Endothelial cell of umbilical vein (primary cell): Measurements from ENCODE around the gene ZDHHC22. TPM values are rescaled to one million over a fixed set of nuclear protein-coding genes. Genes with fewer than 3 reads are reported as not detected.

Experiments
- BruUV-seq: library from RNA; stranded (reverse); fragments of 400-500 nt; replicated peaks from 2 replicates; lab custom pipeline; 2021; lab: Mats Ljungman, UMichigan
- CTCF ChIA-PET: fragments of 300-600, 350-600 bp; sonication (Branson Sonifier 250); formaldehyde crosslinking; loops from one replicate; lab custom pipeline; 2021; ENCODE audit warnings: antibody characterized with exemption, inconsistent platforms; lab: Charles Lee
- POLR2A ChIA-PET: fragments of 300-600, 350-600 bp; sonication (Branson Sonifier 250); formaldehyde crosslinking; loops from one replicate; lab custom pipeline; 2021; ENCODE audit warnings: antibody characterized with exemption, inconsistent platforms; lab: Charles Lee
- DNase-seq: peaks from one replicate; pipeline ENCODE4 v3.0.0-alpha.2; 2011; ENCODE audit warnings: low read depth, low spot score
- FAIRE-seq: peaks from 2 replicates; lab custom pipeline; 2011; peaks lifted over from hg19 to GRCh38; lab: Jason Lieb, UNC
- H2AFZ ChIP-seq: 2 replicates; pipeline ENCODE4 v1.6.0; 2012; ENCODE audit warnings: low read depth, low read length, control low read depth, inconsistent platforms
- H3K27ac ChIP-seq: 2 replicates; pipeline ENCODE4 v1.5.1; 2011; ENCODE audit warnings: low read depth, mild to moderate bottlenecking, control low read depth, low read length, moderate library complexity; ENCODE audit not compliant: insufficient read depth
- H3K27me3 ChIP-seq, 2 experiments: 2 replicates each; pipeline versions ENCODE4 v1.6.0 to v1.6.1; 2011; ENCODE audit warnings: low read length in 2 of 2, mixed read lengths in 1 of 2; ENCODE audit not compliant: control insufficient read depth in 2 of 2, insufficient read depth in 2 of 2
- H3K36me3 ChIP-seq, 2 experiments: 2 replicates in 1 of 2; 3 replicates in 1 of 2; pipeline ENCODE4 v1.5.1; 2011; ENCODE audit warnings: low read length in 2 of 2, mild to moderate bottlenecking in 1 of 2, moderate library complexity in 1 of 2; ENCODE audit not compliant: control insufficient read depth in 2 of 2, insufficient read depth in 2 of 2; ENCODE audit errors: extremely low read depth in 1 of 2
- H3K4me1 ChIP-seq: 3 replicates; pipeline ENCODE4 v1.5.1; 2011; ENCODE audit warnings: mild to moderate bottlenecking, low read length; ENCODE audit not compliant: control insufficient read depth, insufficient read depth; ENCODE audit errors: extremely low read depth
- H3K4me2 ChIP-seq: 2 replicates; pipeline ENCODE4 v1.6.1; 2011; ENCODE audit warnings: low read length, control low read depth, mixed read lengths; ENCODE audit not compliant: insufficient read depth
- H3K4me3 ChIP-seq, 3 experiments: fragments of 200-600 bp in 1 of 3; sonication (generic), shearing (Covaris generic) in 1 of 3; replicated peaks in 1 of 3; 2 replicates each; pipeline ENCODE4 v1.5.1; 2011 to 2016; ENCODE audit warnings: control low read depth in 3 of 3, low read length in 3 of 3, mild to moderate bottlenecking in 2 of 3, inconsistent platforms in 1 of 3, low read depth in 1 of 3, moderate library complexity in 1 of 3; ENCODE audit not compliant: insufficient read depth in 1 of 3
- H3K79me2 ChIP-seq: 2 replicates; pipeline ENCODE4 v1.6.0; 2012; ENCODE audit warnings: low read length, inconsistent platforms; ENCODE audit not compliant: control insufficient read depth, insufficient read depth
- H3K9ac ChIP-seq: replicated peaks from 2 replicates; pipeline ENCODE3; 2011; ENCODE audit warnings: low read length, control low read depth; ENCODE audit not compliant: insufficient read depth; ENCODE audit errors: extremely low read depth
- H3K9me1 ChIP-seq: replicated peaks from 3 replicates; pipeline ENCODE4 v1.6.0; 2011; ENCODE audit warnings: mild to moderate bottlenecking, low read length; ENCODE audit not compliant: control insufficient read depth, insufficient read depth; ENCODE audit errors: extremely low read depth
- H3K9me3 ChIP-seq: replicated peaks from 2 replicates; pipeline ENCODE4 v1.5.1; 2012; ENCODE audit warnings: low read length, inconsistent platforms; ENCODE audit not compliant: control insufficient read depth, insufficient read depth
- H4K20me1 ChIP-seq: replicated peaks from 2 replicates; pipeline ENCODE3; 2011; ENCODE audit warnings: mild to moderate bottlenecking, low read length; ENCODE audit not compliant: control insufficient read depth, insufficient read depth; ENCODE audit errors: extremely low read depth
- CTCF ChIP-seq, 2 donors: IDR thresholded peaks; 1 replicate in 1 of 2; 2 replicates in 1 of 2; pipeline ENCODE4 v1.5.1; 2011; ENCODE audit warnings: low read length in 2 of 2, mild to moderate bottlenecking in 2 of 2, moderate library complexity in 2 of 2, control low read depth in 1 of 2, inconsistent platforms in 1 of 2, low read depth in 1 of 2; ENCODE audit not compliant: insufficient read depth in 1 of 2; ENCODE audit errors: extremely low read depth in 1 of 2
- EZH2 ChIP-seq: IDR thresholded peaks from 2 replicates; pipeline ENCODE4 v1.6.1; 2012; ENCODE audit warnings: borderline replicate concordance, low read depth, mild to moderate bottlenecking, moderate library complexity, low read length, inconsistent platforms; ENCODE audit not compliant: severe bottlenecking
- FOS ChIP-seq: IDR thresholded peaks from 2 replicates; pipeline ENCODE4 v1.6.1; 2011; ENCODE audit warnings: mild to moderate bottlenecking, low read length, moderate library complexity, borderline replicate concordance; ENCODE audit not compliant: insufficient read depth
- JUN ChIP-seq: IDR thresholded peaks from 2 replicates; pipeline ENCODE4 v1.6.1; 2011; ENCODE audit warnings: borderline replicate concordance, low read depth; ENCODE audit not compliant: insufficient read length, insufficient read depth
- MYC ChIP-seq: IDR thresholded peaks from one replicate; pipeline ENCODE4 v1.6.1; 2011; ENCODE audit warnings: mild to moderate bottlenecking, low read depth, low read length
- POLR2A ChIP-seq: IDR thresholded peaks from 2 replicates; pipeline ENCODE4 v1.6.1; 2012; ENCODE audit warnings: low read depth, mild to moderate bottlenecking, control low read depth, low read length
- POLR2AphosphoS5 ChIP-seq: IDR thresholded peaks from 2 replicates; pipeline ENCODE4 v1.6.1; 2012; ENCODE audit warnings: low read depth, mild to moderate bottlenecking, control low read depth, low read length, moderate library complexity; ENCODE audit not compliant: insufficient read depth
- dilution Hi-C: fragments of 300-500 bp; cut with MboI; formaldehyde crosslinking; loops from one replicate; pipeline ENCODE4 v1.15.0; 2019; ENCODE audit warnings: low sequenced_read_pairs; ENCODE audit not compliant: extremely low pct_ligation_motif_present
- intact Hi-C: fragments of 100-400 bp; cut with micrococcal nuclease; formaldehyde crosslinking; loops from one replicate; pipeline ENCODE4 v1.10.0; 2022
- polyA plus RNA-seq, 4 experiments: library from polyadenylated mRNA; depleted of rRNA in 3 of 4; stranded (reverse) in 3 of 4; unstranded in 1 of 4; fragments of >200 nt; gene quantifications; 2 replicates each; pipeline versions ENCODE4 v1.2.1 to v1.2.3, GENCODE V29; 2011 to 2012; ENCODE audit warnings: missing spikeins in 1 of 4
- total RNA-seq: library from RNA; stranded (reverse); gene quantifications from 2 replicates; pipeline ENCODE4 v1.2.3, GENCODE V29; 2021
- TF ChIP-seq, protein P1 (sequence below): IDR thresholded peaks from 2 replicates; pipeline ENCODE4 v1.6.1; 2011; ENCODE audit not compliant: insufficient read depth, insufficient read length

ZDHHC22 gene
- total and polyA plus RNA-seq, 2 donors (not counting 3 experiments of a cell fraction or from before 2014, with no cell fraction given): 0.03 to 0.24 TPM

- Histone ChIP-seq H4K20me1 (no peaks in the 10 kb centered on the region), H2AFZ (no peak overlapping the region), H3K9me3 (no peaks in the 10 kb centered on the region), H3K27me3 (no peaks in the 10 kb centered on the region), H3K9me1 (no peaks in the 10 kb centered on the region), H3K4me3 (no peak overlapping the region), H3K27ac (no peak overlapping the region), H3K36me3 (peaks cover 0 to 7% of the 10 kb centered on the region in 2 experiments), H3K4me2 (no peak overlapping the region), H3K4me1 (peaks cover 14% of the 10 kb centered on the region), H3K9ac (no peak overlapping the region), H3K79me2 (peaks cover 17% of the 10 kb centered on the region)
- intact Hi-C loops (no loop called here), dilution Hi-C loops (no loop called here)
- DNase-seq: no peak
- POLR2A ChIA-PET: no interaction called here
- TF ChIP-seq CTCF (IDR thresholded peaks at IDR 0.05; ENCODE audit: extremely low read depth in 1 of 2, insufficient read depth in 1 of 2, low read depth in 1 of 2, low read length in 2 of 2): no peak
- no peak for TF ChIP-seq FOS
- TF ChIP-seq JUN: no peak
- TF ChIP-seq POLR2AphosphoS5: no peak
- TF ChIP-seq EZH2: no peak
- TF ChIP-seq, protein P1, sequence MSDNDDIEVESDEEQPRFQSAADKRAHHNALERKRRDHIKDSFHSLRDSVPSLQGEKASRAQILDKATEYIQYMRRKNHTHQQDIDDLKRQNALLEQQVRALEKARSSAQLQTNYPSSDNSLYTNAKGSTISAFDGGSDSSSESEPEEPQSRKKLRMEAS: no peak
- TF ChIP-seq MYC: no peak
- no peak for TF ChIP-seq POLR2A
- no peak for FAIRE-seq
- no TSS peak for BruUV-seq
- CTCF ChIA-PET: no interaction called here
Measured at GRCh38 chr14:77107228-77107627, 34.4 kb downstream of the ZDHHC22 start.
